H54 (cell line): Measurements from ENCODE around the gene LDB3.
"Not testable (repeated sequence)": the region's sequence is repeated elsewhere in the genome, so short reads cannot be mapped to it uniquely, and the experiment has no call there.

Experiments used
- DNase-seq: peaks from one replicate; pipeline ENCODE4 v3.0.0; 2011; ENCODE audit warnings: low spot score, mixed read lengths; ENCODE audit not compliant: insufficient read length
- FAIRE-seq: peaks from 3 replicates; lab custom pipeline; 2011; peaks lifted over from hg19 to GRCh38; lab: Jason Lieb, UNC
- POLR2A ChIP-seq: IDR thresholded peaks from 2 replicates; pipeline ENCODE4 v1.6.1; 2011; ENCODE audit warnings: low read depth, mild to moderate bottlenecking, low read length

The LDB3 gene, protein sequence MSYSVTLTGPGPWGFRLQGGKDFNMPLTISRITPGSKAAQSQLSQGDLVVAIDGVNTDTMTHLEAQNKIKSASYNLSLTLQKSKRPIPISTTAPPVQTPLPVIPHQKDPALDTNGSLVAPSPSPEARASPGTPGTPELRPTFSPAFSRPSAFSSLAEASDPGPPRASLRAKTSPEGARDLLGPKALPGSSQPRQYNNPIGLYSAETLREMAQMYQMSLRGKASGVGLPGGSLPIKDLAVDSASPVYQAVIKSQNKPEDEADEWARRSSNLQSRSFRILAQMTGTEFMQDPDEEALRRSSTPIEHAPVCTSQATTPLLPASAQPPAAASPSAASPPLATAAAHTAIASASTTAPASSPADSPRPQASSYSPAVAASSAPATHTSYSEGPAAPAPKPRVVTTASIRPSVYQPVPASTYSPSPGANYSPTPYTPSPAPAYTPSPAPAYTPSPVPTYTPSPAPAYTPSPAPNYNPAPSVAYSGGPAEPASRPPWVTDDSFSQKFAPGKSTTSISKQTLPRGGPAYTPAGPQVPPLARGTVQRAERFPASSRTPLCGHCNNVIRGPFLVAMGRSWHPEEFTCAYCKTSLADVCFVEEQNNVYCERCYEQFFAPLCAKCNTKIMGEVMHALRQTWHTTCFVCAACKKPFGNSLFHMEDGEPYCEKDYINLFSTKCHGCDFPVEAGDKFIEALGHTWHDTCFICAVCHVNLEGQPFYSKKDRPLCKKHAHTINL

GRCh38 chr10:86668297-86669165 is at the start of gene LDB3:
LDB3 (plus strand) TSS chr10:86668511; CDS start chr10:86668692, 181 bp downstream.
- DNase-seq (peak; percentile 84), FAIRE-seq (peak; percentile 55)
- TF ChIP-seq POLR2A: no peak

GRCh38 chr10:86628311-86628710 is 40.0 kb upstream of the LDB3 start:
- FAIRE-seq (no peak), DNase-seq (no peak)
- TF ChIP-seq POLR2A: no peak

- FAIRE-seq (no peak), DNase-seq (no peak)
- no peak for TF ChIP-seq POLR2A
Observed at GRCh38 chr10:86630079-86630478, 38.2 kb upstream of the LDB3 start.

DNA sequence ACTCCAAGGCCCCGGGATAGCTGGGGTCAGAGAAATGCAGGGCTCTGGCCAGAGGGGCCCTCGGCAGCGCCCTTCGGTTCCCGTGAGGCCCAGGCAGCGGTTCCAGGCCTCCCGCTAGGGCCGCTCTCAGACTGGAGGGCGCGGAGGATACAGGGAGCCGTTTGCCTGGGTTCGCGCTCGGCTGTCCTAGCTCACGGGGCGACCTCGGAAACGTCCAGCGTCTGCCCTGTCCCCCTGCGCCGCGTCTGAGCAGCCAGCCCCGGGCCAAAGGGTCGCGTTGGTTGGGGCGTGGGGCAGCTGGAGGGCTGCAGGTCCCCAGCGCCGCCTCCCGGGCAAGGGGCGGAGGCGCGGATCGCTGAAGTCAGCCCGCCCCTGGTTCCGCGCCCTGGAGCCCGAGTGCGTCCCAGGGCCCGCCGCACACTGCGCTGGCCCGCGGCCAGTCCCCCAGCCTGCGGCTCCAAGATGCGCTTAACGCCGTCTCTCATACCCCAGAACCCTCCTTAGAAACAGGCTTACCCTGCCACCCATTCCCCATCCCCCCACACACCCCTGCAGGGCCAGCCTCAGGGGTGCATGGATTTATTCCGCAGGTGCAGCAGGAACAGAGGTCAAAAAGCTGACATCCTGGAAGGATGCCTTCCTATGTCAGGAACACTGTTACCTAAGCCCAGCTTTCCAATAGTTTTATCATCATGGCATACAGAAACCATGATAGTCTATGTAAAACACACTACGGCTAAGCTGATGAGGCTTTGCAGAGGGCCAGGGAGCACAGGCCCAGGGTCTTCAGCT is 36.1 kb upstream of the LDB3 start:
- no peak for DNase-seq

DNA sequence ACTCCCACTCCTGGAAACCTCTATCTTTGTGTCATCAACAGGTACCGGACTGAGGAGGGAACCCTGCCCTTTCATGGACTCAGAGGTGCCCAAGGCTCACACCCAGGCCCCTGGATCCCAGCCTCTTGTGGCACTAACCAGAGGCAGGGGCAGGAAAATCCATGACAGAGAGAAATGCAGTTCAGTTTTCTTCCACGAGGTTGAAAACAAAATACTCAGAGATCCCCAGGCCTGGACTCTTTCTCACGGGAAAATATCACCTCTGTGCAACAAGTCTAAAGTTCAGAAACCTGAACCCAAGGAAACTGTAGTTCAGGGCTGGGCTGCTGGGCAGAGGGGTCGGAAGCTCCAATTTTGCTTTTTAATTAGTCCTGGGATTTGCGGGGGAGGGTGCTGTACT is 35.4 kb upstream of the LDB3 start:
- DNase-seq (no peak), FAIRE-seq (no peak)
- TF ChIP-seq POLR2A: no peak

More for the DNA sequence above, 36.1 kb upstream of the LDB3 start:
- FAIRE-seq: no peak
- TF ChIP-seq POLR2A: no peak

DNA sequence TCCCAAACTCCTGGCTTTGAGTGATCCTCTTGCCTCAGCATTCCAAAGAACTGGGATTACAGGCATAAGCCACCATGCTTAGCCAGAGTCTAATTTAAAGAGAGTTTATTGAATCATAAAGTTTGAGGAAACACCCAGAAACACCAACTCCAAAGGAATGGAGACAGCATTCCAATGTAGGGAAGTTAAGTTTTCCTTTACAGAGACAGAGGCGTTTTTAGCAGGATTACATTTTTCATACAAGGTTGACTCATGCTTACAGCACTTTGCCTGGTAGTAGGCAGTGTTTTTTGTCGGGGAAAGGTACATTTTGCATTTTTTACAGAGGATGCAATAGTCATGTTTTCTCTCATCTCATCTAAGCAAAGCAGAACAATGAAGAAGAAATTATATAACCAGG is 32.9 kb upstream of the LDB3 start:
- DNase-seq (peak; percentile 67), FAIRE-seq (peak; percentile 88)
- TF ChIP-seq POLR2A: no peak

GRCh38 chr10:86636311-86636710 is 32.0 kb upstream of the LDB3 start:
- no peak for DNase-seq
- TF ChIP-seq POLR2A: no peak
- FAIRE-seq: no peak

DNA sequence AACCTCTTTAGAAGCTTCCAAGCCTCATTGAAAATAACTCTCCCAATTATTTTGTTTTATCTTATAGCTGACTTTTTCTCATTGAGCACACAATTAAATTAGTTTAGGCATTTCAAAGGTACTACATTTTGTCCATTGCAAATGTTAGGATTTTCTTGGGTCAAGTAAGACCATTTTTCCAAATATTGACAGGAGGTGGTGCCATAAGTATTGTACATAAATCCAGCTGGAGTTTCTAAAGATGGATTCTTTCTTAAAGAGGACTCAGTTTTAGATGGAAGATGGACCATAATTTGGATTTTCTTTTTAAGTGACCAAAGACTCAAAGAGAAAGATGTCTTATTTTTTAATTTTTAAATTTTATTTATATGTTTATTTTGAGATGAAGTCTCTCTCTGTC is 26.3 kb upstream of the LDB3 start:
- FAIRE-seq: no peak
- no peak for DNase-seq
- TF ChIP-seq POLR2A: no peak

DNA sequence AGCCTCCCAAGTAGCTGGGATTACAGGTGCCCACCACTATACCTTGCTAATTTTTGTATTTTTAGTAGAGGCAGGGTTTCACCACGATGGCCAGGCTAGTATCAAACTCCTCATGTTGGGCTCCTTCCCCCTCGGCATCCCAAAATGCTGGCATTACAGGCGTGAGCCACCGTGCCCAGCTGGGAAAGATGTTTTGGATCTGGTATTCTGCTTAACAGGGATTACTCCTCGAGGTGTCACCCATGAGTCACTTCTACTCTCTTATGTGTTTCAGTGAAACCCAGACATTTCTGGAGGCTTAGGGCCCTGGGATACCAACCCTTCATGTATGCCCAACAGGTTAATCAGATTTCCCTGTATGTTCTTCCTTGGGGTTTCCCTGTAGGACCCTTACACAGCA is 25.8 kb upstream of the LDB3 start:
- no peak for TF ChIP-seq POLR2A
- peak; percentile 61 for DNase-seq
- FAIRE-seq: peak; percentile 94

DNA sequence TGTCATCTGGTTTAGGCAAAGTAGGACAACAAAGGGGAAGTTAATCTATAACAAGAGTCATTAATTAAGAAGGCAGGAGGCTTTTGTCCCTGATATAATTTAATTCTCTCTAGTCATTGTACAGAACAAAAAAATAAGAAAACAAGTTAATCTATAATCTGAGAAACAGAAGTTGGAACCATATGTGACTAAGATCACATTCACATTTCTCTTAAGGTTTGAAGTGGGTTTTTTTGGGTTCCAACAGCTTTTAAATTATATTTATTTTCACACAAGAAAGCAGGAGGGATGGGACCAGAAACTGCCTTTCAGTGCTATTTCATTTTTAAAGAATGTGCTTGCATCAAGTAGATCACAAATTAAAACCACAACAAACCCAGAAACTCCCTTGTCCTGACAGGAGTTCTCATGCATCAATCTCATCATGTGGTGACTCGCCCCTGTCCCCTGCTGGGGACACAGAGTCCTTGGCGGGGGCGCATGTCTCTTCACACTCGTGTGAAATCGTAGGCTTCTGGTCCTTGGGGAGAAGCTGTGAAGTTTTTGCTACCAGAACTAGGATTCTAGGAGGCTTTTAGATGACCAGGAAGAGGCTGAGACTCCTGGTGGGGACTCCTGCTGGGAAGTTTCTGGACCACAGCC is 24.0 kb upstream of the LDB3 start:
- FAIRE-seq (no peak), DNase-seq (no peak)
- TF ChIP-seq POLR2A: no peak

DNA sequence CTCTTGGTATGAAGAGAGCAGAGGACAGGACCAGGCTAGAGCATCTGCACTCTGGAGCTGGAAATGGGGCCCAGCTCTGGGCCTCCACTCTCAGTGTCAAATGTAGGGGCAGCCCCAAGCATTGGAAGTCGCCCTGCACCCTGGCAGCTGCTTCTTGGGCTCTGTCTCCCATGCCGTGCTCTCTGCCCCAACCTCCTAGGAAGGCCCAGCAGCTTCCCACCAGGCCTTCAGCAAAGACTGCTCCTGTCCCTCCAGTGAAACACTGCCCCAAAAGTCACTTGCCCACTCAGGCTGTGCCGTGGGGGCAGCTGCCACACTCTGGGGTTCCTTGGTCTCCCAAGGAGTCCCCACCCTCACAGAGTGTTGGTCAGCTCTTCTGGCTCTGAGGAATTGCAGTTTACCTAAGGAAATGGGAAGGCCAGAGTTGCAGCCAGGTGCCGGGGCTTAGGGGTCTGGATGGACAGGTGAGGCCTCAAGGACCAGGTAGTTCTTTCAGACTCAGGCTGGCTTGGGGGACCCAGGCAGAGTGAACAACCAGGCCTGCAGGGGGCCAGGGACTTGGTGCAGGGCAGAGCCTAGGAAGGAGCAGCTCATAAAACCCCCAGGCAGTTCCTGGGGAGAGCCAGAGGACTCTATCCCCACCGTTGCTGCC is 23.4 kb upstream of the LDB3 start:
- no peak for TF ChIP-seq POLR2A
- DNase-seq (no peak), FAIRE-seq (no peak)

DNA sequence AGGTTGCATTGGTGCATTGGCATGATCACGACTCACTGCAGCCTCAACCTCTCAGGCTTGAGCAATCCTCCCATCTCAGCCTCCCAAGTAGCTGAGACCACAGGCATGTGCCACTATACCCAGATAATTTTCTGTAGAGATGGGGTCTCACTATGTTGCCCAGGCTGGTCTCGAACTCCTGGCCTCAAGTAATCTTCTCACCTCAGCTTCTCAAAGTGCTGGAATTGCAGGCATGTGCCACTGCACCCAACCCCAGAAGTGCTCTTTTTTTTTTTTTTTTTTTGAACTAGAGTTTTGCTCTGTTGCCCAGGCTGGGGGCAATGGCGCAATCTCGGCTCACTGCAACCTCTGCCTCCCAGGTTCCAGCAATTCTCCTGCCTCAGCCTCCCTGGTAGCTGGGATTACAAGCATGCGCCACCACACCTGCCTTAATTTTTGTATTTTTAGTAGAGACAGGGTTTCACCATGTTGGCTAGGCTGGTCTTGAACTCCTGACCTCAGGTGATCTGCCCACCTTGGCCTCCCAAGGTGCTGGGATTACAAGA is 22.6 kb upstream of the LDB3 start:
- DNase-seq, FAIRE-seq: not testable (repeated sequence)
